Inflammatory macrophage (primary cell): Measurements from ENCODE around the gene PLAGL1.

ENCODE experiments used
- DNase-seq, 2 donors: peaks; one replicate each; pipeline ENCODE4 v3.0.0-alpha.2; 2020 to 2022

Gene PLAGL1

DNA sequence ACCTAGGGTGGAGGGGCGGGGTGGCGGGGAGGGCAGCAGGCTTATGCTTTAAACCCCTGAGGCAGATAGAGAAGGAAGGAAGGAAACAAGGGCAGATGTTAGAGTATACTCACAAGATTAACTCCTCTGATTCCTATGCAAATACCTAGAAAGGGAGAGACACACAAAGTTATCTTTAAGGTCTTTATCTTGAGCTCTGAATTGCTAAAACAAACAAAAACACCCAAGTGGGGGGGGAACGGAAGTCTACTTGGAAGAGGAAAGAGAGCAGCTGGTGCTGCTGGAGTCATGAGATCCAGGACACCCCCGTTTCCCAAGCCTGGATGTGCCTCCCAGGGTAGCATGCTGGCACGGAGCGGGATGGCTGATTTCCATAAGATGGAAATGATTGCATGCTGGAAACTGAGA, 43.4 kb downstream of the PLAGL1 start:
- no peak for DNase-seq

DNA sequence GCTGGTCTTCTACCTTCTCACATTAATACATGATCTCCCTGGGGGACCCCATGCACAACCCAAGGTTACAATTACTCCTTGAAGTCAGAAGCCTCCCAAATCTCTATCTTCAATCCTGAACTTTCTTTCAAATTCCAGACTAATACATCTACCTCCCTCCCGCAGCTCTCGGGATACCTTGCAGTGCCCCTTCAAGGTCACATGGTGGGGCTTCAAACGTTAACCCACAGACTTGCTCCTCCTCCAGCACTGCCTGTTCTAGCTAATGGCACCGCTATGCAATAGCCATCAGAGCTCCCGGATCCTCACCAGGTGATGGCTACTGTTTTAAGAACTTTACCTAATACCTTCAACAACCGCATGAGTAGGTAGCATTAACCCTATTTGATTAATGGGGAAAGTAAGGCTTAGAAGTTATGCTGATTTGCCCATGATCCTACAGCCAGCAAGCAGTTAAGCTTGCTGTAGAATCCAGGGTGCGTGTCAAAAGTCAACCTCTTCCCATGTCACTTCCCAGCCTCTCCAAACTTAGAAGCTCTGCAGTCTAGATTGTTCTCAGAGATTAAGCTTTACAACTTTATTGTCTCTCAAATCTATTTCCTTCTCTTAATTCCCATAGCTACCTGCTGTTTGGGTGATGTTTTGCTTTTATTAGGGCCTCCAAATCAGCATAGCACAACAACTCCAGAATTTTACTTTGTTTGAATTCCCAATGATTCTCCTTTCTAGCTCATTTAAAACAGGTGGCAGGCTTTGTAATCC, 44.7 kb downstream of the PLAGL1 start:
- no peak for DNase-seq

DNA sequence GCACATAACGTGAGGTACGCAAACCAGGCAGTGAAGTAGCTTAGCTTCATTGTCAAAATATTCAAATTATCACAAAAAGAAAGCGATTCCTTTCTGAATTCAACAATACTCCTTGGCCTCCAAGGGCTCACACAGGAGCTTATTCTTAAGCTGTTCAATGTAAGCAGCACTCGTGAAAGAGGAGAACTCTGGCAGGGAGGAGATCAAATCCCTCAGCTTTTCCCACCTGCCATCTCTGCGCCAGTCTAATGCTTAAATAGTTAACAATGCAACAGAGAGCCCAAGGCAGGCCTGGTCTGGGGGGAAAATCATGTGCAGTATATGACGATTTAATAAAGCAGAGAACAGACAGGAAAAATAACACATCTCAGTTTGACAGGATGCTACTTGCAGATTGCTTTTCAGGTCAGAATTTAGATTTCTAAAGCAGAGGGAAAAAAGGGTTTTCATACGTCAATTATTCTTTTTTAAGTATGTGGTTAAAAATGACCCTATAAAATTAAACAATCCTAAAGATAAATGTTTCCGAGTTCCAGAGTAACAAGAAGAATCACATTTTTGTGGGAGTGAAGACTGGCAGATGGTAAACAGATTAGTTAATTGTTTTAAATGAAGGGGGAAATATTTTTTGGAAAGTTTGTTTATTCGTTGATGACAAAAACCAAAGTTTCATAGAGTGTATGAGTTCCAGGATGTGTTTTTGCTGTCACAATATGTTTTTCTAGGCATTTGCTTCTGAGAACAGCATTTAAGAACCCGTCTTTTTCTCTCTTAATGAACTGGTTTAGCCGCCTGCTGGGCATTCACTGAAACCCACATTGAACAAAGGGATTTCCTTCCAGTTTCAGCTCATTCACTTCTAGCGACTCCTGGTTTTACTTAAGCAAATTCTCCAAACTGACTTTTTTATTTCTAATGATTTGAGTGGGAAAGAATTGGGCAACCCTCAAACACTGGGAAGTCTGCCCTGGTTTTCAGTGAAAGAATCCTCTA, 45.9 kb downstream of the PLAGL1 start:
- DNase-seq: no peak

DNA sequence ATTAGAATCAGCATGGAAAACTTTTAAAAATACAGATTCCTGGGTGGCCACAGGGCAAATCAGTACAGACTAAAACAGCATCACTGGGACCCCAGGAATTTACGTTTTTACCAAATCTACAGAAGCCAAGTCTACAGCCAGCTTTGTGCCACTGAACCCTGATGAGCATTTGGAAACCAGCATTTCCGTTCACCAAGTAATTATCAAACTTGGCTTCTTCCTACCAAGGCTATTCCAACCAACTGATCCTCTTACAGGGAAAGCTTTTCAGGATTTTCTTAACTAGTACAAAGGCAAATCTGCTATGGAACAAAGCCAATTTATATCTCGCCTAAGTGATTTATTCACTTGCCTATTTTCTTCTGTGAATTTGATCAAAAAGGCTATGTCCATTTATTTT, 47.0 kb downstream of the PLAGL1 start:
- DNase-seq: no peak

DNA sequence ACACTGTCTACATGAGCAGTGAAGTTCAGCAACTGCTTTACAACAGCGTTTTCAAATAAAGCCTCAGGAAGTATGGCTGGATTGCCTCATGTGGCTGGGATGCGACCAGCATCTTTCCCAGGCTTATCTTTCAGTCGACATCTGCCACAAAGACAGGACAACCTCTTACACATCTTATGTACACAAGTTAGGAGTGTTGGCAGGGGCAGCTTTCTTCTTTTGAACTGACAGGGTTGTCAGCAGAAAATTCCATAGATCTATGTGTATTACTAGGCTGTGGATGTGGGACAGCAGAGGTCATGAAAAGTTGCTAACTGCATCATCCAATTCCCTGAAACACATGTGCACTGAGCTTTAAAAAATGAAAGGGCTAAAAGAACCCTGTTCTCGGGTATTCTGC, 48.1 kb downstream of the PLAGL1 start:
- DNase-seq: no peak

DNA sequence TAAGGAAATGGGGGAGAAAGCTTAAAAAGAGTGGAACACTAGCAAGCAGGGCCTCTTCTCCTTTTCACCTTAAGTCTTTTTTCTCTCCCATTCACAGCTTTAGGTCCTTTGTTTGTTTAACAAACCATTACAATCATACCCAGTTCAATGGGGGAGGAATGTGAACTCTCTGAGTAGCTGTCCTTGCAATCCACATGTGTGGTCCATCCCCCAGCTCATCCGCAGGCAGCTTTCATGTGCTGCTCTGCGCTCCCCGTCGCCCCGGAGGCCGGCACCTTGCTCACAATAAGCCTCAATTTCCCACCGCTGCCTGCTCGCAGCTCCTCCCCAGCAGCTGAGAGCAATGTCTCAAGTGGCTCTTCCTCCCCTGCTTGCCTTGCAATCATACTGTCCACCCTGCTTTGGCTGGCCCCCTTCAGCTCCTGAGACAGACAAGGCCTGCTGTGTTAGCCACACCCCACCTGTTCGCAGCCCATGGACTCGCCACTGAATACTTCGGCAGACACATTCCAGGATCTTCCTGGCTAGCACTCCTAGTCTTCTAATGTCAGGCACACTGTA, 49.1 kb downstream of the PLAGL1 start:
- no peak for DNase-seq

DNA sequence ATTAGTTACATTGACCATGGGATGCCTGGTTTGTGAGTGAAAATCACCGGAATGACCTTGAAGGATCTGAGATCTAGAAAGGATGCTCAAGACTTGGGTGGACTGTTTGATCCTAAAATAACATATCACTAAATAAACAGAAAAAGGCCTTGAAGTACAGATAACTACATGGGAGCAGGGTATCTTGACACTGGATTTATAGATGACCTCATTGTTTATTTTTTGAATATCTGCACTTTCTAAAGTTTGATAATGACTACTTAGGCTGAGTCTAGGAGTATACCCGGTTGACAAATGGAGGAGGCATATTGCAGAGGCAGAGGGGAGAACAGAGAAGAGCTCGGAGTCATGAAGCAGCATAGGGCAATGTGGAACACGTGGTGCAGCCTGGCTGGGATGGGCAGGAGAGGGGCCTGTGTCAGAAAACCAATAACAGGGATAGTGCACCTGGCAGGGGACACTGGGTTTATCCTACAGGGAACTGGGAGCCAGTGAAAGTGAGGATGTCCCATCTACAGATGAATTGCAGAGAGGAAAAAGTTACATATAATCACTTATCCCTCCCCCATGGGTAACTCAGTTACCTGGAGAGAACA, 50.3 kb downstream of the PLAGL1 start:
- no peak for DNase-seq

DNA sequence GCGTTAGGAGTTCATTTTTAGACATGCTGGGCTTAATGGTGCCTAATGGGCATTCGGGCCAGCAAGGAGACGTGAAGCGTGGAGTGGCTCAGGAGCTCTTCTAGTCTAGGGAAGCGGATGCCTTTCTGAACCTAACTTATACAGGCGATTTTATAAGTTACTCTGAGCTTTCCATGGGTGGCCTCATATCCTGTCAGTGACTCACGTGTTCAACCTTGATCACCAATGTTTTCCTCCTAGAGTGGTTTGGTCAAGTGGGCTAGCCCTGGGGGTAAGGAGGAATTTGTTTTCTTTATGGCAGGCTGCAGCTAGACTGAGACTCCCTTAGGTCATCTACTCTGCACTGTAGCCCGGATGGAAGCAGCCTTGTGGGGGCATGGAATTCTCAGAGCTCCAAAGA, 52.1 kb downstream of the PLAGL1 start:
- no peak for DNase-seq

DNA sequence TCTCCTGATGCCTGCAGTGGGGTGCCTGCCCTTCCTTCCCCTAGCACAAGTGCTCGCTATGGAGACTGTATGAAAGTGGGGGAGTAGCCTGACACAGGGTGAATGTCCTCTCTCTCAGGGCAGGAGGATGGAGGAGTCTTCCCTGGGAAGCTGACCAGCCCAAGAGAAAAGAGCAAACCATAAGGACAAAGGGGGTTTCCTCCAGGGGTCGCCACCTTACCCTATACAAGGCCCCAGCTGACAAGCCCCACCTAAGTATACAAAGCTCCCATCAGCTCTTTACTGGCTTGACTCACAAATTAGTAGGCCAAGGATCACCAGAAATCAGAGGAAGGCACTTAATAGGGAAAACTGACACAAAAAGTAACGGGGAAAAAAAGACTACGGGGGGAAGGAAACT, 54.1 kb downstream of the PLAGL1 start:
- no peak for DNase-seq

DNA sequence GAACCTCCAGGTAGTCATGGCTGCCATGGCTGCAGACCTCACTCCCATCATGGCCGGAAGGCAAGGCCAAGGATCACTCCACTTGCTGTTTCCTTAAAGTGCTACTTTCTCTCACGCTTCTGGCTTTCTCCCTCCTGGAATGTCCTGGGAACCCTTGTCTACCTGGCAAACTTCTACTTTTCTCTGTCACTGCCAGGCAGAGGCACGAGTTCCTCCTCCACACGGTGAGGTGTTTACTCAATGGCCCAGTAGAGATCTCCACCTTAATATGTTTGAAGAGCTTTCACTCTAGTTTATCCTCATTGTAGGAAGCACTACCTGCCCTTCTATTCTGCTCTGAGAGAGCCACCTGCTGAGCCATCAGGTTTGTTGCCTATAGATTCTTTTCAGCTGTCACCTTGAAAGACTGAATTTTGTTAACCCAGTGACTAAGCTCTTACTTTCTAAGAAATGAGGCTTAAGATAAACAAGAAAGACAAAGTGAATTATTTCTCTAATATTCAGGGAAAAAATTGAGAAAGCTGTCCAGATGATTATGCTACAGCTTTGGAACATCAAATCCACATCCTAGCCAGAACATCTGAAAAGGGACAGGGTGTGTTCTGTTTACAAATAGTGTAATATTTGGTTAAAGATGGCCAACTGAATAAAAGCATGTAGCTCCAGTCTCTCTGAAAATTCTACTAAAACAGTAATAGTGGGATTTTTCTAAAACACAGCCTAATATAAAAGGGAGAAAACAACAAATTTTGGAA, 54.9 kb downstream of the PLAGL1 start:
- DNase-seq: no peak

DNA sequence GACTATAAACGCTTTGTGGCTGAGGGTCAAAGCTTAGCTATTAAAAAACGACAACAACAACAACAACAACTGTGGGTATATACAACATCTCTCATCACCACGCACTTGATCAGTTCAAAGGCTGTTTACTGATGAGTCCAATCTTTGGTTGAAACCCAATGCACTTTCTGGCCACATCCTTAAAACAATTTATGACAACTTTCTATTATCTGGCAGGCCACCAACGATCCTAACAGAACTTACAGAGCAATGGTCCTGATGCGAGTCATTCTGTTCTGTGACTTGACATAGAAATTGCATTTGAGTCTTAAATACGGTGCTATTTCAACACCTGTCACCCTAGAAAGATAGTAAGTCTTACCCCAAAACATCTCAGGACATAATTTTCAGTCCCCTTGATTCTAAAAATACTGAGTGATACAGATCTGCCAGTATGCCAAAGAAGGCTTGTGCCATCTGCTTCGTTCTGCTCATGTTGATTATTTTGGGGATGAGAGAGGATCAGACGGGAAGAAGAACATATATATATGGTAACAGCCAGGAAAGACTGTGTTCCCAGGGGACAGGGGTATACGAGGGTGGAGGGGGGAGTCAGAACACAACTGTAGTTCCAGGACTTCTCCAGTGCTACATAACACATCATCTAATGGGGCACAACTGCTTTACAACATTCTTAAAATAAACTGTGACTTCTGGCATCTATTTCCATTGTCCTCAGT, 55.8 kb downstream of the PLAGL1 start:
- no peak for DNase-seq

DNA sequence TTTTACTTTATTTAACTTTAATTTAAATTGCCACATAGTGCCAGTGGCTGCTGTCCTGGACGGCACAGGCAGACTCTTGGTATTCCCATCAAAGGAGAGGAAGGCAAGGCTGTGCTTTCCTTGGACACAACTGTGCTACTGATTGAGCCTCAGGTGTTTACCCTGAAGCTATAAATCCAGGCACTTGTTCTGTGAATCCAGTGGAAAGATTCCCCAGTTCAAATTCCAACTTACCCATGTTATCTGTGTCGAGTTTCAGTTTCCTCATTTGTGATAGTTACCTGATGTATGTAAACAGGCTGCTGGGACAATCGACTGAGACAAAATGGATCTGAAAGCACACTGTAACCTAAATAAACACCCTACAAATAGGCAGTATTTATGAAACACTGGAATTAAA, 57.2 kb downstream of the PLAGL1 start:
- no peak for DNase-seq

DNA sequence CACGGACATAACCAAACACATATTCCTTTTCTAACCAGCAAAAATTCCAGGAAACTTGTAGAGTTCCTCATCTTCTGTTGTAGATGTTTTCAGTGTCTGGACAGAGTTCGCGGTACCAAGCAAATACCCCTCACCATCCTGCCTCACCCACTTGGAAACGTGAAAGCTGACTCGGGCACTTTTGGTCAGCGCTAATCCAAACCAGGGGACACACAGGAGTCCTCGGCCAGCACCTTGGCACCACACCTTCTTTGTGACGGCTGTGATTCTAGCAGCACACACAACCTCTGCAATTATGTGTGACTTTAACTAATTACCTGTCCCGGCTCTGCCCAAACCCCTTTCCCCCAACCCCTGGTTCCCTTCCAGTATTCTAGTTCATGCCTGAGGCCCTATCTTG, 58.1 kb downstream of the PLAGL1 start:
- DNase-seq: no peak

DNA sequence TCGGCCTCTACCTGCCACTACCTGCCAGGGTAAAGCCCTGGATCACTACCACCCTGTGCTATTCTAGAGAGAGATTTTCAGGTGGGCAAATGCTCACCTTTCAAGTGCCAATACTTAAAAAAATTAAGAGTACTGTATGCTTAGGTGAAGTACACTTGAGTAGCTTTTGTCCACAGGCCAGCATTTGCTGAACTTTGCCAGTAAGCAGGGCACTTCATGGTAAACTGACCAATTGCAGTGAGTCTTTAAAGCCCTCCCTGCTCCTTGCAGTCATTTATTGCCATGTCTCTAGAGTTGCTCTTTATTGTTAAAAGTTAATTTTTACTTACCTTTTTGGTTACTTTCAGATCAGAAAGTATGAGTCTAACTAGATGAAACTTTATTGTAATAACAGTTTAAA, 58.5 kb downstream of the PLAGL1 start:
- no peak for DNase-seq

DNA sequence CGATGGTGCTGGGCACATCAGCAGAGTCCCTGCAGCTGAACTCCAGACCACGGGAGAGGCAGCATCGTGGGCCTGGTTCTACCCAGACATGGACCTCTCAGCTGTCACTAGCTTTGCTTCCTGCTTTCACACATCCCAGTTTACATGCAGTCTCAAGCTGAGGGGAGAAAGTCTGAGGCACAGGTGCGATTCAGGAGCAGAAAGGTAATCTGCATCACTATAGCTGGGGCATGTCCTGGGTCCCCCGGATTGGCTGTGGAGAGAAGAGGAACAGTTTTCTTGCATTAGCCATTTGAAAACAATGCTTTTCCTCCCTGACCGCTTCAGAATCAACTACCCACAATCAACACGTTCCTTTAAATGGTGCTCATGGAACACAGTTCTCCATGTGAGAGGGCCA, 59.9 kb downstream of the PLAGL1 start:
- DNase-seq: no peak

DNA sequence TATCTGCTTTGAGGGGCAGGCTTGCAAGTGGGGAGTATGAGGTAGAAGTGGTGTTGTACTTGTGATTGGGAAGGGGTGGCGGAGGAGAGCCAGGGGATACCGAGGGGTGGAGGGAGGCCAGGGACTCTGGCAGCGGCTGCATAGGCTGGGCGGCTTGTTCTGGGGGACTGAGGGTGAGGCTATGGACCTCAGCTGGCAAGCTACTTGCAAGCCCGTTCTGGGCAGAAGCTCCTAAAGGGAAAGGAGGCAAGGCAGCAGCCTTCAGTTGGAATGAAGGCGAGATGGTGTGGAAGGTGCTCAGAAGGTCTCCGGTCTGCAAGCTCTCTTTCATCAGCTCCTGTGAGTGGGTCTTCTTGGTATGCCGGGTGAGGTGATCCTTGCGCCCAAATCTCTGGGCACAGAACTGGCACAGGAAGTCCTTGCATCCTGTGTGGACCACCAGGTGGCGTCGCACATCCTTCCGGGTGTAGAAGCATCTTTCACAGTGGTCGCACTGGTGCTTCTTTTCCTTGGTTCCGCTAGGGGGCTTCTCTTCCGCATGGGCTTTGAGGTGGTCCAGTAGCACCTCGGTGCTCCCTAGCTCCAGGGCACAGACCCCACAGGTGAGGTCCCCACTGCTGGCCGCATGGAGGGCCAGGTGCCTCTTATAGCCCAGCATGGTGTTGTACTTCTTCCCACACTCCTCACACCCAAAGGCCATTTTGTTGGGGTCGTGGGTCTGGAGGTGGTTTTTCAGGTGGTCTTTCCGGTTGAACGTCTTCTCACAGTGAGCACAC, 66.0 kb downstream of the PLAGL1 start:
- peak; percentile 13 to 49 for DNase-seq

DNA sequence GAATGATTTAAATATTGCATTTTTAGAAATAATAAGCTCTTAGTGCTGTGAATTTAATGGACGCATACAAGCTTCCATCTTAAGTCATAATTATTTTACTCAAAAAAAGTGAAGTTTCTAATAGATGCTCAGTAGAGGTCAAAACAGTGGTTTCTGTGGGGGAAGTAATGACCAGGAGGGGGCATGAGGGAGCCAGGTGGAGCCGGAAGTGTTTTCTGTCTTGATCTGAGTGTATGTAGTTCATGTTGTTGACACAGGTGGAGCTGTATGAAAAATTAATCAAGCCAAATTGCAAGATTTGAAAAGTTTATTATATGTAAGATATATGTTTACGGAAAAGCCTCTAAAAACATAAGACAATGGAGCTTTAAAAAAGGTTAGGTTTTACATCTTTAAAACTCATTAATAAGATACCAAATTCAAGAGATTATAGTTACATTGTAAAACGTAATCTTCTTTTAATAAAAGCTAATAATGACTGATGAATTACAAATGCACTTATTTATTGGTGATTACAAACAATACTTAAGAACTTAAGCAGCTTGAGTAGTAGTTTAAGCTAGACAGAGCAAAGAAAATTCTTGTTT, 68.0 kb downstream of the PLAGL1 start:
- peak; percentile 32 to 33 for DNase-seq

DNA sequence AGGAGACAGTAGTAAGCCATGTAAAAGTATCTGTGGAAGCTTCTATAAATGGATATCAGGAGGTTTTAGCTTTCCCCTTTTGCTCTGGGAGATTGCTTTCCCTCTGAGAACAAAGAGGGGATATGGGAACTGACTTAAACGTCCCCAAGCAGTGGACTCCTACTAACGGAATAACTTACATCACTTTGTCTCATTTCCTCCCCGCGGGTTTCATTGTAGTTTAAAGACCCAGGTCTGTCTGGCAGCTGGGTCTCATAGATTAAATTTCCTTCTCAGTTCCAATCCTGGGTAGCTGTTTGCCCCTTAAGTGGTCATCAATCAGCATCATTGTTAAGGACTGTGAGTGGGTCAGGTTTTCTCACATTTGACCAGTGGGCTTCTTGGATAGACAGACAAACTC, 68.7 kb downstream of the PLAGL1 start:
- peak in 1 of 2 donors; percentile 15 for DNase-seq

DNA sequence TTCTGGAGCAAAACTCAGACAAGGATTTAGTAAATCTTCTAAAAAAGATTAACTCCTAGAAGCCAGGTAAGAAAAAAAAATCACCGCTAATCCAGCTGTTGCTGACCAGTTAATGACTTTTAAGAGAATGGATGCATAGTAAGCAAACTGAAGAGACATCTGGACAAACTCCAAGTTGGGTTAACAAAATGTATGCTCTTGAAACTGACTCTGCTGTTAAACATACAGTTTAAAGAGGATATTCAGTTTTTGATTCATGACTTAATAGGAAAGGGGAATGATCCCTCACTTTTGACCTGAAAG, 70.4 kb downstream of the PLAGL1 start:
- no peak for DNase-seq
